ENCODE data around the gene GOSR1. TPM values are rescaled to one million over a fixed set of nuclear protein-coding genes. Genes with fewer than 3 reads are reported as not detected.
"Not testable (repeated sequence)": the region's sequence is repeated elsewhere in the genome, so short reads cannot be mapped to it uniquely, and the experiment has no call there.

Gene GOSR1
- total RNA-seq, 1 donor from 2014 or later, result 47.5 TPM

- Mint-ChIP-seq H3K4me3 (ENCODE audit: unreplicated experiment) (no peak overlapping the region), H3K36me3 (ENCODE audit: low read depth) (no peaks in the 10 kb centered on the region), H3K27me3 (ENCODE audit: low read depth) (no peaks in the 10 kb centered on the region), H3K4me1 (ENCODE audit: low read depth) (no peaks in the 10 kb centered on the region), H3K9me3 (ENCODE audit: low read depth) (no peaks in the 10 kb centered on the region), H3K27ac (ENCODE audit: unreplicated experiment) (no peak overlapping the region)
- peak; percentile 77 for DNase-seq (ENCODE audit: low spot score)
- TF ChIP-seq CTCF (IDR thresholded peaks at IDR 0.05), result no peak
Observed at GRCh38 chr17:30534938-30535921, 58.0 kb downstream of the GOSR1 start.

- DNase-seq (ENCODE audit: low spot score), result not testable (repeated sequence)
Observed at GRCh38 chr17:30536846-30537245, 59.6 kb downstream of the GOSR1 start.

GRCh38 chr17:30537667-30538066 lies 60.5 kb downstream of the GOSR1 start:
- DNase-seq (ENCODE audit: low spot score); H3K27ac Mint-ChIP-seq (ENCODE audit: unreplicated experiment); H3K4me3 Mint-ChIP-seq (ENCODE audit: unreplicated experiment); H3K4me1 Mint-ChIP-seq (ENCODE audit: low read depth); H3K27me3 Mint-ChIP-seq (ENCODE audit: low read depth); H3K36me3 Mint-ChIP-seq (ENCODE audit: low read depth); H3K9me3 Mint-ChIP-seq (ENCODE audit: low read depth): not testable (repeated sequence)

More at GRCh38 chr17:30536846-30537245, 59.6 kb downstream of the GOSR1 start:
- H3K36me3 Mint-ChIP-seq (ENCODE audit: low read depth); H3K27me3 Mint-ChIP-seq (ENCODE audit: low read depth); H3K4me3 Mint-ChIP-seq (ENCODE audit: unreplicated experiment); H3K27ac Mint-ChIP-seq (ENCODE audit: unreplicated experiment); H3K4me1 Mint-ChIP-seq (ENCODE audit: low read depth); H3K9me3 Mint-ChIP-seq (ENCODE audit: low read depth): not testable (repeated sequence)

GRCh38 chr17:30541802-30542201 lies 64.6 kb downstream of the GOSR1 start:
- no peak overlapping the region for H3K4me3 Mint-ChIP-seq (ENCODE audit: unreplicated experiment)
- H3K4me1 Mint-ChIP-seq (ENCODE audit: low read depth), result no peaks in the 10 kb centered on the region
- H3K9me3 Mint-ChIP-seq (ENCODE audit: low read depth), result no peaks in the 10 kb centered on the region
- no peaks in the 10 kb centered on the region for H3K36me3 Mint-ChIP-seq (ENCODE audit: low read depth)
- no peak for DNase-seq (ENCODE audit: low spot score)
- H3K27ac Mint-ChIP-seq (ENCODE audit: unreplicated experiment), result no peak overlapping the region
- no peak for TF ChIP-seq CTCF (IDR thresholded peaks at IDR 0.05)
- no peaks in the 10 kb centered on the region for H3K27me3 Mint-ChIP-seq (ENCODE audit: low read depth)

- H3K36me3 Mint-ChIP-seq (ENCODE audit: low read depth), result no peaks in the 10 kb centered on the region
- H3K4me1 Mint-ChIP-seq (ENCODE audit: low read depth), result no peaks in the 10 kb centered on the region
- DNase-seq (ENCODE audit: low spot score), result no peak
- TF ChIP-seq CTCF (IDR thresholded peaks at IDR 0.05), result no peak
- no peak overlapping the region for H3K4me3 Mint-ChIP-seq (ENCODE audit: unreplicated experiment)
- no peaks in the 10 kb centered on the region for H3K9me3 Mint-ChIP-seq (ENCODE audit: low read depth)
- H3K27ac Mint-ChIP-seq (ENCODE audit: unreplicated experiment), result no peak overlapping the region
- H3K27me3 Mint-ChIP-seq (ENCODE audit: low read depth), result no peaks in the 10 kb centered on the region
Observed at GRCh38 chr17:30543456-30543855, 66.2 kb downstream of the GOSR1 start.

GRCh38 chr17:30545024-30545423 lies 67.8 kb downstream of the GOSR1 start:
- TF ChIP-seq CTCF (IDR thresholded peaks at IDR 0.05), result no peak
- Mint-ChIP-seq H3K27me3 (ENCODE audit: low read depth) (no peaks in the 10 kb centered on the region), H3K4me3 (ENCODE audit: unreplicated experiment) (no peak overlapping the region)

More at GRCh38 chr17:30545024-30545423, 67.8 kb downstream of the GOSR1 start:
- no peak overlapping the region for H3K27ac Mint-ChIP-seq (ENCODE audit: unreplicated experiment)
- H3K9me3 Mint-ChIP-seq (ENCODE audit: low read depth), result no peaks in the 10 kb centered on the region
- H3K36me3 Mint-ChIP-seq (ENCODE audit: low read depth), result no peaks in the 10 kb centered on the region
- no peak for DNase-seq (ENCODE audit: low spot score)
- no peaks in the 10 kb centered on the region for H3K4me1 Mint-ChIP-seq (ENCODE audit: low read depth)

Measured in chondrocyte (in vitro differentiated cells).